Germinal center (tissue), 1 donor: Measurements from ENCODE around the gene DNTTIP2.
"Not testable (repeated sequence)": the region's sequence is repeated elsewhere in the genome, so short reads cannot be mapped to it uniquely, and the experiment has no call there.

Source experiments
- DNase-seq: peaks from one replicate; pipeline ENCODE4 v3.0.0; 2012; ENCODE audit warnings: mixed read lengths, low spot score

Gene DNTTIP2

DNA sequence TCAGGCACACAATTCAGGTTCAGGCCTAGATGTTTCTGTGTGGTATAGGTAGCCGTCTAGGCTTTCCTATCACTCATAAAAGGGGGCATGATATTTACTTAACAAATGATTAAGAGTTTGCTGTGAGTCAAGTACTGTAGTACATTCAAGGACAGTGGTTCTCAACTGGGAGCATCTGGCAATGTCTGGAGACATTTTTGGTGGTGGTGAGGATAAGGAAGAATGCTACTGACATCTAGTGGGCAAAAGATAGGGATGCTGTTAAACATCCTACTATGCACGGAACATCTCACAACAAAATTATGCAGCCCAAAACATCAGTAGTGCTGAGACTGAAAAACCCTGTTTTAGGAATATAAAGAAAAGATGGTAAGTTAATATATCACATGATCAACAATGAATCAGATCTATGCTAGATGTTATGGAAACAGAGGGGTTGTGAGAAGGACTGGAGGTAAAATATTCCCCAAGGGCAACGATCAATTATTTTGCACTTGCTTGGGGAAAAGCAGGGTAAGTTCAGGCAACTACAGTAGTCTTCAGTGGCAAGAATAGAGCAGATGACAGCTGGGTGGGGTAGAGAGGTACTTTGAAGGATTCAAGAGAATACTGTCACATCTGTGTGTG, 4.9 kb downstream of the DNTTIP2 start:
- no peak for DNase-seq

- no peak for DNase-seq
Measured at GRCh38 chr1:93871366-93871765, 7.6 kb downstream of the DNTTIP2 start.

DNA sequence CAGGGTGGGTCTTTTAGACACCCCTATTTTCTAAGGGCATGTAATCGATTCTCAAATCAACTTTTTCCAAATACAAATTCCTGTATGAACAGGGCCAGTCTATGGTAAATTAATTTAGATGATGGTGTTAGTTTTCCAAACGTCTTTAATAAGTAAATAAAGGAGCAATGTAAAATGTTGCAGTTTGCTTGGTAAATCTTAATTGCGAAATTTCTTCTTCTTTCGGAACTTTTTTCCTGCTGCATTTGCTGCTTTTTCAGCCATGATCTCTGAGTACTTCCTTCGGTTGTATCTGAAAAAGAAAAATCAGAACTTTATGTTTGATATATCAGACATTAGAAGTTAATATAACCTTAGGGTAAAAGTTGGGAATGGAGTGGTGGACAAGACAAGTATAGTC, 9.4 kb downstream of the DNTTIP2 start:
- no peak for DNase-seq

GRCh38 chr1:93868492-93868891, 10.5 kb downstream of the DNTTIP2 start:
- DNase-seq = not testable (repeated sequence)

GRCh38 chr1:93865253-93865652, 13.8 kb downstream of the DNTTIP2 start:
- no peak for DNase-seq

DNA sequence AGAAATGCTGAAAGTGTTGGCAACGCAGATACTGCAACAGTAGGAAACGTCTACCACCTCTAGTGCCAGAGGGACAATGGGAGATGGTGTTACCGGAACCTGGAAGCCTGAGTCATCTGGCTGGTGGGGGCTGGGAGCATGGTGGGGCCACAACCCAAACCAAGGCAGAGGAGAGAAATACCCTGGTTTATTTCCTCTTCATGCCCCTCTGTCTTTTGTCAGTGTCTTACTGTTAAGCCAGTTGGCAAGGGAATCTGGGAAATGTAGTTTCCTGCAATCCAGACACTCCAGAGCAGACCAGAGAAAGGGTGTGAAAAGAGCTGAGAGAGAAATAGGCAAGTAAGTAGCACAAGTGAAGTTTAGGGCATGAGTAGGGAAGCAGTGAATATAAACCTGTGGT, 14.8 kb downstream of the DNTTIP2 start:
- DNase-seq = no peak

- DNase-seq = not testable (repeated sequence)
Measured at GRCh38 chr1:93857653-93858052, 21.4 kb downstream of the DNTTIP2 start.

DNA sequence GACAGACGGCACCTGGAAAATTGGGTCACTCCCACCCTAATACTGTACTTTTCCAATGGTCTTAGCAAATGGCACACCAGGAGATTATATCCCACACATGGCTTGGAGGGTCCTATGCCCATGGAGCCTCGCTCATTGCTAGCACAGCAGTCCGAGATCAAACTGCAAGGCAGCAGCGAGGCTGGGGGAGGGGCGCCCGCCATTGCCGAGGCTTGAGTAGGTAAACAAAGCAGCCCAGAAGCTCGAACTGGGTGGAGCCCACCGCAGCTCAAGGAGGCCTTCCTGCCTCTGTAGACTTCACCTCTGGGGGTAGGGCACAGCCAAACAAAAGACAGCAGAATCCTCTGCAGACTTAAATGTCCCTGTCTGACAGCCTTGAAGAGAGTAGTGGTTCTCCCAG, 23.0 kb downstream of the DNTTIP2 start:
- DNase-seq = not testable (repeated sequence)

GRCh38 chr1:93853940-93854339, 25.1 kb downstream of the DNTTIP2 start:
- DNase-seq = no peak

- no peak for DNase-seq
Measured at GRCh38 chr1:93851878-93852277, 27.1 kb downstream of the DNTTIP2 start.

- DNase-seq = no peak
Measured at GRCh38 chr1:93851327-93851712, 27.7 kb downstream of the DNTTIP2 start.

GRCh38 chr1:93850687-93851326, 28.2 kb downstream of the DNTTIP2 start:
- DNase-seq = not testable (repeated sequence)

GRCh38 chr1:93848350-93848883, 30.6 kb downstream of the DNTTIP2 start:
- no peak for DNase-seq

GRCh38 chr1:93847811-93848288, 31.2 kb downstream of the DNTTIP2 start:
- DNase-seq = peak; percentile 50

- DNase-seq = peak; percentile 84
Measured at GRCh38 chr1:93846992-93847810, 31.8 kb downstream of the DNTTIP2 start.

DNA sequence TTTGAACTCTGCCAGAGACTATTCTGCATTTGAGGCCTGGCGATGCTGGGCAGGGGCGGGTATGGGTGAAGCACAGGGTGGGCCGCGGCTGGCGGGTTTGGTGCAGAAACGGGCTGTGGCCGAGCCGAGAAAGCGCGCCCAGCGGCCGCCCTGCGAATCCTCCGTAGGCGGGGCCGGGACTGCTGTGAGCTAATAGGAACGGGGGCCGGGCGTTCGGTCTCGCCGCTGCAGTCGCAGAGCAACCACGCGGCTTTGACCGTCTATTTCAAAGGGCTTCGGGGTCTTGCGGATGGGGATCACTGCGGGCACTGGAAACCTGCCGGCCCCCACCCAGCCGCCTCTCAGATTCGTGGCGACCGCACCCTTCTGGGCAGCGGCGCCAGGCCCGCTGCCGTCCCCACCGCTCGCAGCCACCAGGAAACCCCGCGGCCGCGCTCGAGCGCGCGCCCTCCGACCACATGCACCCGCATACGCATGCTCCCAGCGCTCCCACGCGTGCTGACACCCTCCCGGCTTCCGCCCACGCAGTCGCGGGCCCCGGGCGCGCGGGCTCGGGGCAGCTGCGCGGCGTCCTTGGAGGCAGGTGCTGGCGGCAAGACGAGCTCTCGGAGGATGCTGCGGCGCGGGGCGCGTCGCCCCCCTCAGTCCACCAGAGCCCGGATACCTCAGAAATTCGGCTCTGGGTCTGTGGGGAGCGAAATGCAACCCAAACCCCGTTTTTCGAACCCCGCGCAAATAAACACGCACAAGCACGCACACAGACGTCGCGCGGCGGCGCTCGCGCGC, 32.6 kb downstream of the DNTTIP2 start:
- DNase-seq = peak; percentile 84

DNA sequence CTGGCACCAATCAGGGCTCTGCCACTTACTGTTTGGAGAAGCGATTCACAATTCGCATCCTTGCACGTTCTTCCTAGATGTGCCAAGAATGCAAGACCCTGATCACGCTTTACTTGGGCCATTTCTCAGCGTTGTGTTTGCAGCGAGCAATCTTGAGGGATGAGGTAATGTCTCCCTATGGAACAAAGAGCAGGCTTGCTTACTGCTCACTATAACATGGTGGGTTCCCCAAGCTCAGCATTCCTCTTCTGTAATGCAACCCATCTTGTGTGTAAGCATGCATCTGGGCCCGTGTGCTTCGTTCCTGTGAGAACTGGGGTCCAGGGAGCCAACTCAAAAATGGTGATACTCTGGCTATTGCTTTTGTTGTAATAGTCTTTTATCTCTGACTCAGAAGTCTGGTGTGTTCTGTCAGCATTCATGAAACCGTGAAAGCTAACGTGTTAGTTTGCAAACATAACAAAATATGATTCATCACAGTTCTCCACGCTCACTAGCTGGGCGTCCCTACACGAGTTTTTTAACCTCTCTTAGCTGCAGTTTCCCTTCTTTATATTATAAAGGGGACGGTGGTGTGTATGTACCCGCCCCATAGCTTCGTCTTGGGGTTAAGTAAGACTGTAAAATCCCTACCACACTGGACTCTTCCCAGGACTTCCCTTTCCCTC, 33.3 kb downstream of the DNTTIP2 start:
- no peak for DNase-seq

- peak; percentile 67 for DNase-seq
Measured at GRCh38 chr1:93844262-93845045, 34.6 kb downstream of the DNTTIP2 start.

- DNase-seq = no peak
Measured at GRCh38 chr1:93842750-93843500, 36.1 kb downstream of the DNTTIP2 start.

- no peak for DNase-seq
Measured at GRCh38 chr1:93841771-93842170, 37.2 kb downstream of the DNTTIP2 start.
